HUDEP-2 (cell line): ENCODE measurements around the gene RGS19.

Source experiments
- DNase-seq, 76 experiments: peaks; one replicate each; lab custom pipeline; 2025; ENCODE audit not compliant: unreplicated experiment in 76 of 76; lab: John Stamatoyannopoulos, UW

RGS19 gene

GRCh38 chr20:64065062-64065973 is 14.0 kb downstream of the RGS19 start:
- DNase-seq: no peak

- peak in 60 of 76 experiments; percentile 8 to 72 (median 45) for DNase-seq
These were observed 15.1 kb downstream of the RGS19 start for GRCh38 chr20:64064145-64064698.

DNA sequence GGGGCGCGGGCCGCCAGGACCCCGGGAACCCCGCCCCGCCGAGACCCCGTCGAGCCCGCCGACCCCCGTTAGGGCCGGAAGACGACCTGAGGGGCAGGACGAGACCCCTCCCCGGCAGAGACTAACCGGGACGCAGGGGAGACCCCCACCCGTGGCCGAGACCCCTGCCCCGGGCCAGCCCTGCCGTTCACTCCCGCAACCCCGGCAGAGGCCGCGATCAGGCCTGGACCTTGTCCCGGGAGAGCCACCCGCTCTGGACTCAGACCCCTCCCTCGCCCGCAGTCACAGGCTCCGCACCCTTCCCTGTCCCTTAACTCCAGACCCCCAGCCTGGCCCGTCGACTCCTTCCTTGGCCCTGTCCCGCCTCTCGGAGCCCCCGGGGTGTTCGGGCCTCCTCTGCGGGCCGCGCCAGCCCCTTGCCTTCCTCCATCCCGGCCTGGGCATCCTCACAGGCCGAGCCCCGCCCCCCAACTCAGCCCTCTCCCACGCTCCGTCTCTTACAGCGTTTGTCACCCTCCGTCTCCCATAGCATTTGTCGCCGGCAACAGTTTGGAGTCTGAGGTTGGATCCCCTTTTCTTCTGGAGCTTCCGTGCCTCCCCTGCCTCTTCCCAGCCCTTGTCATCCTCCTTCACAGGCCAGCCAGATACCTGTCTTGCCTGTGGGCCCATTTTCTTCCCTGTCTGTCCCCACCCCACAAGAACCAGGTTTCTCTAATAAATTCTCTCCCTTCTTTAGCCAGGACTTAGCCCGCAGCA is 15.8 kb downstream of the RGS19 start:
- DNase-seq: no peak

DNA sequence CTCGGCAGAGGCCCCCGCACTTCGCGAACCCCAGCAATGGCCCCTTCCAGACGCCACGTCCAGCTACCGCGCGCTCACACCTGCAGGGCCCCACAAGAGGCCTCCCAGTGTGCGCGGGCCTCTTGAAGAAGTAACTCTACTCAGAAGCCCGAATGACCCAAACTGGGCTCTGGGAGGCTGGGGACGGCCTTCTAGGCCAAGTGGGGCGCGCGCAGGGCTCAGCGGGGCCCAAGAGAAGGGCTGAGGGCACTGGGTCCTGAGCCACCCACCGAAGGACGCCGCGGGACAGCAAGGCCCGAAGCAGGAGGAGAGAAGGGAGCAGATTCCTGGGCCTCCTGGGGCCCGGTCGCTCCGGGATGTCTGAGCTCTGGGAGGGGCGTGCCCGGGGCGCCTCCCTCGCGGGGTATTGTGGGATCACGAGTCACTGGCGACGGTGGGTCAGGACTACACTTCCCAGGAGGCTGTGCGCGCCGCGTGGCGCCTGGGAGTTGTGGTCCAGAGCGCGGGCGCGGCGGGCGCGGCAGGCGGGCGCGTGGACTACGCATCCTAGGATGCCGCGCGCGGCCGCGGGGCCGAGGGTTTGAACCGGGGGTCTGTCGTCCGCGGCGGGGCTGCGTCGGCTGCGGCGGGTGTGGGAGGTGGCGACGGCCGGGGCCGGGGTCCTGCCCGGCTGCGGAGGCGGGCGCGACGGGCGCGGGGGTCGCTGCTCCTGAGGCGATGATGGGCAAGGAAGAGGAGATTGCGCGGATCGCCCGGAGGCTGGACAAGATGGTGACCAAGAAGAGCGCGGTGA is 16.5 kb downstream of the RGS19 start, which contains the start of gene TCEA2:
Gene TCEA2, plus strand, starts transcription at position 603 of the 793 bp plus-strand sequence. Its CDS starts 115 bp downstream, at position 718.
- DNase-seq: peak in 73 of 76 experiments; percentile 30 to 95 (median 84)

DNA sequence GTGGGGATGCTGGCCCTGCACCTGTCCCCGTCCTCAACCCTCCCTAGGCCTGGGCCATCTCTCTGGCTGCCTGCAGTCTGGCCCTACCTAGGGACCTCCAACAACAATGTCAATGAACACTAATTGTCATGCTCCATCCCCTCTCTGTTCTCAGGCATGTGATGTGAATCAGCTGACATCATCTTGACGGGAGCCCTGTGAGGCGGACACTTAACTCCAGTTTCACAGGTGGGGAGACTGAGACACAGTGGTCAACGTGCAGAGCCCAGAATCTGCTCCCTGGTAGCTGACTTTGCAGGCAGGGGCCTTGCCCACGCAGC is 17.1 kb downstream of the RGS19 start:
- no peak for DNase-seq

GRCh38 chr20:64058536-64058935 is 20.8 kb downstream of the RGS19 start:
- DNase-seq: no peak

- peak in 48 of 76 experiments; percentile 7 to 74 (median 46) for DNase-seq
These were observed 21.5 kb downstream of the RGS19 start for GRCh38 chr20:64057628-64058498.

DNA sequence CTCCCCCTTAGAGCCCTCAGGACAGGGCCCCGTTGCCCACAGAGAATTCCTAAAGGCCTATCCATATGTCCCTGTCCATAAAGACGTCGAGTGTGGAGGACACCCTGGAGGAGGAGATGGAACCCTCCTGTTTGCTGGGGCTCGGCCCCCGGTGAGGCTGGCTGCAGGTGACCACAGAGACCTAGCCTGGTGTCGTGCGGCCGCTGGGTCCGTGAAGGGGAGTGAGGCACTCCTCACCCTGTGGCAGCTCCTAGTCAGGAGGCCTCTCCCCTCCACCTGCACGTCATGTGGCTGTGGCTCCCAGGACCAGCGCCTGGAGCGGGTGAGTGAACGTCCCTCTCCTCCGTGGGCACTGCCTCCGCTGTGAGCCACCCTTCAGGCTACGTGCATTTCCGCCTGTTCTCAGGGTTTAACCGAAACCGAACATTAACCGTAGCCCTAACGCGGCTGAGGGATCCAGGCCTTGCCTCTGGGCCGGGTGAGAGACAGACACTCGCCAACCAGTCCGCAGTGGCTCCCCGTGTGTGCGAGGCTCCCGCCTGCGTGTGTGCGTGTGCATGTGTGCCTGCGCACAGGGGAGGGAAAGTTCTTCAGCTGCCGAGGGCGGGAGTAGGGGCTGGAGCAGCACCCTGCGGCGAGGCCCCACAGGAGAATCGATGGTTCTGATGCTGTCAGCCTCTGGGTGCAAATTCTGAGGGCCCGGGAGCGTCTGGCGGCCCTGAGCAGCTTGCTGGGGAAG is 22.3 kb downstream of the RGS19 start:
- no peak for DNase-seq

DNA sequence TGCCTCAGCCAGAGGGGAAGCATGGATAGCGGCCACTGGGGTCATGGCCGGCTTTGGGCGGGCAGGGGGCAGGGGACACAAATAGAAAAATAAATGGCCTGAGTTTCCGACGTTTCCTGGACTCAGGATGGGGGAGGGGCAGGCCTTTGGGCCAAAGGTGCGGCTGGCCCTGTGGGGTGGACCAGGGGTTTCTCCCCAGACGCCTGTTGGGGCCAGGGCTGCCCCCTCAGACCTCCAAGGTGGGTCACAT is 22.8 kb downstream of the RGS19 start:
- no peak for DNase-seq

DNA sequence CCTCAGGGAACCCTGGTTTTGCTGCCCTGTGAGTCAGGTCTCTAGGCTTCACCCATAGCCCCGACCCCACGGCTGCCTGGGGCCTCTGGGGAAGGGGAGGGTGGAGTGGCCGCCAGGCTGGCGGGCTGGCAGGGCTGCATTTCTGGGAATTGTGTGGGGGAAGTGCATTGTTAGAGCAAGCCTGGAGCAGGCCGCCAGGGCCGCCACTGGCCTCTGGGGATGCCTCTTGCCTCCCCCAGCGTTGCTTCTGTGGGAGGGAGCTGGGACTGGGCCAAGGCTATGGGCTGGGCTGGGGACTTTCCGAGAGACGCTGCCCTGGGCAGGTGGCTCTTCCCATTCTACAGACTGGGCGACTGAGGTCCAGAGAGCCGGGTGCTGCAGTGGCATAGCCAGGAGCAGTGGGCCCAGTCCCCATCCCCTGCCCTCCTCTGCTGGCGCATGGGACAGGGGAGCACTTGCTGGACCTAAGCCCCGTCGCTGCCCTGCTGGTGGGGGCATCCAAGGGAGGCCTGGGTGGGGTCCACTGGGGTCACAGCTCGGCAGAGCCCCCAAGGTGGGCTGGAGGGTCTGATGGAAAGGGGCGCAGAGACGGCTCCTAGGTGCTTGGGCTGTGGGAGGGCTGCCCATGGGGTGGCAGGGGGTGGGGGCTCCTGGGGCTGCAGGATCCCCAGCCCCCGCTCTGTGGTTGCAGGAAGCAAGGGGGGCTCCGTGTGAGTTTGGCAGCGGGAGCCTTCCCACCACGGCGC is 23.3 kb downstream of the RGS19 start:
- DNase-seq: peak in 8 of 76 experiments; percentile 31 to 58 (median 50)

- no peak for DNase-seq
These were observed 23.9 kb downstream of the RGS19 start for GRCh38 chr20:64055396-64055892.

GRCh38 chr20:64053841-64054661 is 25.3 kb downstream of the RGS19 start:
- DNase-seq: peak in 19 of 76 experiments; percentile 9 to 52 (median 23)

DNA sequence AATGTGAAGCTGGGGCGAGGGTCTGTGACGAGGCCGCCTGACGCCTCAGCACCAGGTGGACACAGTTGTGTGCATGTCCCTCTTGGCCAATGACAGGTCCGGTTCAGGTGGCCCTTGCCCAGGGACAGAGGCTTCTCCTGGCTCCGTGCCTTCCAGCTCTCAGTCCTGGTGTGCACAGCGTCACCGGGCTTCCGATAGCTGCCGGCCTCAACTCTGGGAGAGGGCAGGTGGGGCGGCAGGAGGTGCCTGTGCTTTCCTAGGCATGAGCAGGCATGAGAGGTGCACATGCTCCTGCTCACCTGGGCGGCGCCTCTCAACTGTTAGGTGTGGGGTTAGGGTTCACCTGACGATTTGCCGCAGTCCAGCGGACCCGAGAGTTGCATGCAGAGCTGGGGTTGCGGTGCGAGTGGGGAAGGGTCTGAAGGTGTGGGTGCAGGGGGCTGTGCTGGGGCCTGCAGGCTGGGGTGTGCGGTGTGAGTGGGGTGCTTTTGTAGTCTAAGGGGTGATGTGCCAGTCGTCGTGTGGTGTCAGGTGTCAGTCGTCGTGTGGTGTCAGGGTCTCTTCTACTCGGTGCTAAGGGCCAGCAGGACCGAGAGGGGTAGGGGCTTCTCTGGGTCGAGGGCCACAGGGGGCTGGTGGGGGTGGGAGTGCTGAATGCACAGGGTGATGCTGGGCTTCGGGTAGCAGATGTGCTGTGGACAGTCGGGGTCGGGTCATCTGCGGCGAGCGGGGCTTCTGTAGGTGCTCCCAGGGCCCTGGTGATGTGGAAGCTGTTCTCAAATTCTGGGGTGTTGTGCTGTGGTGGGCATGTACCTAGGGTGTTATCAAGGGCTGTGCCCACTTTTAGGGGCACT is 26.1 kb downstream of the RGS19 start:
- no peak for DNase-seq

GRCh38 chr20:64052326-64052722 is 27.0 kb downstream of the RGS19 start:
- no peak for DNase-seq

GRCh38 chr20:64051561-64052325 is 27.6 kb downstream of the RGS19 start:
- no peak for DNase-seq

DNA sequence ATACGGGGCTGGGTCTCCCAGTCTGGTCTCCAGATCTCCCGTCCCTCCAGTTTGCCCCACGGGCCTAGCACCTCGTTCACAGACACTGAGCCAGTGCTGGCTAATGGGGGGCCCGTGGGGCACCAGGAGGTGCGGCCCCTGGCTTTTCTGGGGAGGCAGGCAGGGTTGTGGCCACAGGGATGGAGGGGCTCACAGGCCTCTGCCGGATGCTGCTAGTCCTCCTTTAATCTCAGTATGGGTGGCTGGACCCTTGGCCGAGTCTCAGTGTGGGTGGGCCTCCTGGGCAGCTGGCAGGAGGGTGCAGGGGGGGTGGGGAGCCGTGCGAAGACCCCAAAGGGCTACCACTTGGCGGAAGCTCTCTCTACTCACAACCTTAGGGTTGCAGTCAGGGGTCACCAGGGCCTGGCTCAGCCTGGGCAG is 28.3 kb downstream of the RGS19 start:
- no peak for DNase-seq
